ENCODE results near the gene BBOX1.
A peak's percentile ranks its signal among the peaks of the same experiment; 100 is the strongest.
"Not testable (repeated sequence)": the region's sequence is repeated elsewhere in the genome, so short reads cannot be mapped to it uniquely, and the experiment has no call there.

BBOX1 gene

GRCh38 chr11:27040302-27041115 lies at the start of gene BBOX1:
BBOX1 (plus strand) TSS chr11:27040815; CDS start chr11:27055431, 14,616 bp downstream.
- DNase-seq = peak in 41 of 56 donors; percentile 8 to 79 (median 41)

DNA sequence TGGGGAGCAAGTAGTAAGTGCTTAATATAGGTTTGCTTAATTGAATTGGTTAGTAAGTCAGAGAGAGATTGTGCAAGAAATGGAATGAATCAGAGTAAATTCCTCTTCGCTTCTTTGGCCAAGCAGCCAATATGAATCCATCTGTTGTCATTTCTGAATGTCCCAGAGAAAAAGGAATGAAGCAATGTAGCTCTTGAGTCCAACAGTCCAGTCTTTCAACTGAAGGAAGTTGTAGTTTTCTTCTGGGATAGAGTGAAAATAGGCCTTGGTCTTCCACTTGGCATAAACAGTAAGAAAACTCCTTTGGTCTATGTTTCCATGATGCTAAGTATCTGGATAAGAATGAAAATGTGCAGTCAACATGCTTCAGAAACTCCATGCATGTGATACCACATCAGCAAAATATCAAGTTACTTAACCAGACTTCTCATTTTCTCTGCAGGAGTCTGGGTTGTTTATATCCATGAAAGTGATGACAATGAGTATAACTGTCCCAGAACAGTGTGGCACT lies 48.5 kb upstream of the BBOX1 start:
- no peak for DNase-seq

GRCh38 chr11:26993965-26994457 lies 46.6 kb upstream of the BBOX1 start, which contains the start of gene FIBIN:
FIBIN (plus strand) TSS chr11:26994112; CDS start chr11:26994527, 415 bp downstream.
- peak in 28 of 56 donors; percentile 5 to 39 (median 18) for DNase-seq

GRCh38 chr11:26994631-26995095 lies 46.0 kb upstream of the BBOX1 start:
- peak in 8 of 56 donors; percentile 2 to 39 (median 6) for DNase-seq

DNA sequence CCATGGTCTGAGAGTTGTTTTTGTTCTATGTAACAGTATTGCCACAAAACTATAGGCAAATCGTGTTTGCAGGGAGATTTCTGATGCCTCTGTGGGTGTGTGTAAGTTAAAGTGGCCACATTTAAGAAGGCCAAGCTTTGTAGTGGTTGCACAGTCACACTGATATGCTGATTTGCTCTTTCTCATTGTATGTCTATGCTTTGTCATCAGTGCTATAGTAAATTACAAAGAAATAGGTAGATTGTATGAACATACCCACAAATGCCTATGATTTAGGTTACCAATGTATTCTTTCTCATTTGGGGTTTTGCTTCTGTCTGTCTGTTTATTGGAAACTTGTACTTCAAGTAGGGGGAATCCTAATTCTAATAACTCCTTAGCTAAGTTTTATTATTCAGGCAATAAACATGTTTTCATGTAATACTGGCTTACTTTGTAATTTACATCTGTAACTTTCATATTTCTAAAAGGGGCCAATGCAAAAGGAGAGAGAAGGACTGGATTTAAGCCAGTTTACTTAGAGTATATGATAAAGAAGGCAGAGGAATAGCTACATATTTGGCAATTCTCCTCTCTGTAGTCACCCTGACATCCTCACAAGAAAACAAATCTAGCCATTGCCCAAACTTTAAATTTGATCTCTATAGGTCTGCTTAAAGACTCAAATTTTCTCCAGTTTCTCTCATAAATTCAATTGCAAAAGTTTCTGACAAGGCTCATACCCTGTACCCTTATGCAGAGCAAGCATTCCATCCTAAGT lies 44.7 kb upstream of the BBOX1 start:
- no peak for DNase-seq

DNA sequence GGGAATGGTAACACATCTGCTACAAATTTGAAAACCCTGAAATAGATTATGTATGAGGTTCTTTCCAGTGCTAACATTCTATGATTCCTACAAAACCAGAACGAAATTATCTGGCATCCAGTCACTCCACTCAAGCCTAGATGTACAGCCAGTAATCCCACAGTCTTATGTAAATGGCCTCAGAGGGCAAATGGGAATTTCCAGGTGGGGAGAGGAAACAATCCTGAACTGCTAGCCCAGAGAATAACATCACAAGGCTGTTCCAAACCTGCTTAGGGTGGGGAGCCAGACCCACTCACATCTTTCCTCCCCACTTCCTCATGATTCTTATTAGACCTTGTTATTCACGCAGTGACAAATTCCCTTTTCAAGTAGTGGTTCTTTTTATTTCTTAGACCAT lies 43.2 kb upstream of the BBOX1 start:
- no peak for DNase-seq

DNA sequence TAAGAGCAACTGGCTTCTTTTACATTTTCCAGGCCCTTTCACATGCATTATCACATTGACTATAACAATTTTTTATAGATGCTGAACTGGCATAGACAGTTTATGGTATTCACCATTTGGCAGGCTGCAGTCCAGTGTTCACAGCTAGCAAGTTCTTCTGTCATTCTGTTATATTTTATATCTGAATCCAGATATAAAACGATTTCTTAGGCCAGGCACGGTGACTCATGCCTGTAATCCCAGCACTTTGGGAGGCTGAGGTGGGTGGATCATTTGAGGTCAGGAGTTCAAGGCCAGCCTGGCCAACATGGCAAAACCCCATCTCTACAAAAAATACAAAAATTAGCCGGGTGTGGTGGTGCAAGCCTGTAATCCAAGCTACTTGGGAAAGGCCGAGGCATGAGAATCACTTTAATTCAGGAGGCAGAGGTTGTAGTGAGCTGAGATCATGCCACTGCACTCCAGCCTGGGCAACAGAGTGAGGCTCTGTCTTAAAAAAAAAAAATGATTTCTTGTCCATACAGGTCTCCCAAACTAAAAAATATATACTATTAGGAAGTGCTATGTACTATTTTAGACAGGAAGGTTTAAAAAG lies 39.4 kb upstream of the BBOX1 start:
- DNase-seq = not testable (repeated sequence)

DNA sequence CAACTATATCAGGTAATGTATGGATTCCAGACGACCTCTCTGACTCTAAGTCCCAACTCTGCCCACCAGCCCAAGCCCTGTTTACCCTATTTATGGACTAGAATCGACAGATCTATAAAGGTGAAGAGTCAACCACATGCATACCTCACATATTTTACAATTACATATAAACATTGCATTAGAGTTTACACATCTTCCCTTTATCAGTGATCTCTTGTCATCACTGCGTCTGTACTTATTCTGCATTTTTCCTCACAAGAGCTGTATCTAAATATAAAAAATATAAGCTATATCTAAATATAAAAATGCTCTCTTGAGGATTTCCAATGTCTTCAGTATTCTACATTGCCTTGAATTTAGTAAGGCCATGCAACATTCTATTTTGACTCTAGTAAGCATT lies 38.2 kb upstream of the BBOX1 start:
- no peak for DNase-seq

DNA sequence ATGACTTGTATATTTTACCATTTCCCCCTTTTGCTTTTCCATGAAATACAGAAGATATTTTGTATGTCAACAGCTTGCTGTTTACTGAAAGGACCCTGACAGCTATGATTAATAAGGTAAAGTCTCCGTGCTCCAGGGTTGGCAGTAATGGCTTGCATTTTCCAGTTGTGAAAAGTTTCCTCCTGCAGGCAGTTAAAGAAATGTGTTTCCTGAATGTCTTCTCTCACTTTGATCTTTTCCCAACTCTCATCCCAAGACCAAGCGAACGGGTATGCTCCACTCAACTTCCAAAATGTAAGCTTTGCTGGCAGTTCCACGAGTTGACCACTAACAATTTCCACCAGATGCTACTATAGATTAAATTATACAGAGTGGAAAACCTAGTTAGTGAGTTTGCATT lies 37.8 kb upstream of the BBOX1 start:
- no peak for DNase-seq

GRCh38 chr11:27004103-27004502 lies 36.5 kb upstream of the BBOX1 start:
- DNase-seq = no peak

GRCh38 chr11:27008811-27009535 lies 31.6 kb upstream of the BBOX1 start:
- DNase-seq = no peak

DNA sequence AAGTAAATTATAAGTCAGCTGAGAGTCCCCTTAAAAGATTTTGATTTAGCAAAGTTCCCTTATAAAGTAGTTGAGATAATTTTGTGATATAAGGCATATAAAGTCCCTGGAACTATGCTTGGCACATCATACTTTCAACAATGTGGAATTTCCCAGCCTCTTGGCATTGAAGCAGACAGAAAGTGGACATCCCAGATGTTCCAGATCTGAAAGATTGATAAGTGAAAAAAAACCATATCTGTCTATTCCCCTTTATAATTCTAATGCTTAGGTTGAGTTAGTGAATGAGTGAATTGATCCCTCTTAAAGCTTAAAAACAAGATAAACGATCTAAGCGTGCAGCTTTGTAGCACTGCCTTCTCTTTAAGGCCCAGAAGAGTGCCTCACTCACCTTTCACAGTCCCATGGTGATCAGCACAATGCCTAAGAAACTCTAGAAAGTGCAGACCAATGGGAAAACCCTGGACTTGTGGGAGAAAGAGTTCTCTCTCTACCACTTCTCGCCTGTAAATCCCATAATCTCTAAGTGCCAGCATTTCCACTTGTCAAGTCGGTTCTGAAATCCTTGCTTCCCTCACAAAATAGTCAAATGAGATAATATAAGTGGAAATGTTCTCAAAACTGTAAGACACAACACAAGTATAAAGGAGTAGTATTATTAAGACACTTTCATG lies 28.9 kb upstream of the BBOX1 start:
- DNase-seq = no peak

DNA sequence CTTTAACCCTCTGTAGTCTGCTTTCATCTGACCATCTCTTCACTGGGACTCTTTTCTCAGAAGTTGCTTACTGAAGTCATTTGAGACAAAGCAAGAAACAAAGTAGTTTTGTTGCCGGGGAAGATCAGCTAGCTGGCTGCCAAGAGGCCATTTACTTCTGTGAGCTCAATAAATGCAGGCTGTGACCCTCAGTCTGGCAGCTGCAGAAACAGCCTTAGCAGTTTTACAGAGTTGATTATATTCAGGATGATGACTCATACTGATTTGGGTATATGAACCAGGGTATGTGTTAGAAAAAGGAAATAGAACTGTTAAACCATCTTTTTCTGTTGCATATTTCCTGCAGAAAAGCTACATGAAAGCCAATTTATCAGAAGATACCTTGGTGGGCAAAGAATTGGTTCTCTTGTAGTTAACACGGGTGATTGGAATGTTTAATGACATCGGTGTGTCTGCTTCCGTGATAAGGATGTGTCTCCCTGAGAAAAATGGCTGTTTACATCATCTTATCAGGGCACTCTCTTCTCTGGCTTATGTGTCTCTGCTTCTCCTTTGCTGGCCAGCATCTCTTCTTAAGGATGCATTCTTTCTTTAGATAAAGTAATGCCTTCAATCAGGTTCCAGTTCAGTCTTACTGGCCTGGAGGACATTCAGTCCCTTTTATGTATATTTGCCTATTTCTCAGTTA lies 28.2 kb upstream of the BBOX1 start:
- DNase-seq = peak in 11 of 56 donors; percentile 1 to 35 (median 4)

DNA sequence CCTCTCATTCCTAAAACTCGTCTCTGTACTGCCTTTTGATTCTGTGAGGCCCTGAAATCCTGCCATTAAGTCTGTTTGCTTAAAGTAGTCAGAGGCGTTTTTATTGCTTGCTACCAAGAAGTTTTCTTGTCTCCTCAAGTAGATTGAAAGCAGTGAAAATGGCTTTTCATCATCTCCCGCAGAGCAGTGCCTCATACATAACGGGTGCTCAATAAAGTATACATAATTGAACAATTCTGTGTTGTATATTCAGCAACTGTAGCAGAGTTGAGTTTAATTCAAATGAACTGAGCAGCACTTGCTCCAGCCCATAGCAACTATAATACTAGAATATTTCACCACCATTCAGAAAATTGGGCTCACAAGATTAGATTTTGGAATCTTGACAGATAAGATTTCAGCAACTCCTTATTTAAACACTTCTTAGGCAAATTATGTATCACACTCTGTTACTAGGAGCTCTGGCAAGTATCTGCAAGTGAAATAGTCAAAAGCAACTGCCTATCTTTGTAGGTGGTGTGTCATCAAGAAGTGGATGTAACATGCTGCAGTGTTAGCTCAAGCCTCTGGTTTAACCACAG lies 26.7 kb upstream of the BBOX1 start:
- DNase-seq = no peak

DNA sequence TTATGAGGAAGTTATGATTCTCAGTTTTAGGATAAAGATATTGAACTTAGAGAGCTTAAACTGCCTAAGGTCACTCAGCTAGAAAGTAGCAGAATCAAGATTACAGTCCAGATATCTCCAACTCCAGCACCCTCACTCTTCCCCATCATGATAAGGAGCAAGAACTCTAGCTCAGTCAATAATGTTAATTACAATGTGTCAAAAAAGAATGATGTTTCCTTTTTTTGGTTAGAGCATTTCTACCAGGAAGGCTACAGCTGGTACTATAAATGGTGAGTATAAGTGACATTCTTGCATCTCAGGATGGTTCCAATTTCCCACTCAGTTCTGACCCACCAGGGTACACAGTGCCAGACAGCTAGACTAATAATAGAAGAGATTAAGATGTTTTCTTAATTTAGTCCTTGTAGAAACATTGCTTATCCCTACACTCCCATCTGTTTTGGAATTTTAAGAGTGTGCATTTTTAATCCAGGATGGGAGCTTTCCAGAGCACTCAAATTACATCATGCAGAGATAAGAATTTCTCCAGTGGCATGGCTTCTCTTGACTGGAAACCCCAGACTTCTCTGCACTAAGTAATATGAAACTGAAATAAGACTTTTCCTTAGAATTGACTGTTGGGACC lies 21.6 kb upstream of the BBOX1 start:
- no peak for DNase-seq

GRCh38 chr11:27020751-27021150 lies 19.9 kb upstream of the BBOX1 start:
- no peak for DNase-seq

- DNase-seq = no peak
Measured at GRCh38 chr11:27022659-27023251, 17.9 kb upstream of the BBOX1 start.

- no peak for DNase-seq
Measured at GRCh38 chr11:27024865-27025264, 15.8 kb upstream of the BBOX1 start.
